Nucleus accumbens (tissue), 56 donors: ENCODE measurements around the gene PRR19.
A peak's percentile ranks its signal among the peaks of the same experiment; 100 is the strongest.

ENCODE experiments used
- DNase-seq, 56 donors: peaks; one replicate each; lab custom pipeline; 2025; lab: John Stamatoyannopoulos, UW

PRR19 gene

GRCh38 chr19:42270346-42271044 lies 31.4 kb upstream of the PRR19 start:
- peak in 37 of 56 donors; percentile 21 to 81 (median 51) for DNase-seq

GRCh38 chr19:42271045-42271419 lies 30.9 kb upstream of the PRR19 start:
- DNase-seq, result peak in 2 of 56 donors; percentile 11 to 43

GRCh38 chr19:42271861-42272534 lies 29.9 kb upstream of the PRR19 start:
- no peak for DNase-seq

GRCh38 chr19:42272535-42272897 lies 29.4 kb upstream of the PRR19 start:
- DNase-seq, result no peak

- DNase-seq, result no peak
These were observed 28.9 kb upstream of the PRR19 start for GRCh38 chr19:42272989-42273406.

GRCh38 chr19:42273407-42274064 lies 28.4 kb upstream of the PRR19 start:
- DNase-seq, result no peak

GRCh38 chr19:42274065-42274682 lies 27.8 kb upstream of the PRR19 start:
- no peak for DNase-seq

GRCh38 chr19:42275103-42275502 lies 26.8 kb upstream of the PRR19 start:
- no peak for DNase-seq

GRCh38 chr19:42275517-42275916 lies 26.4 kb upstream of the PRR19 start:
- no peak for DNase-seq

- no peak for DNase-seq
These were observed 25.6 kb upstream of the PRR19 start for GRCh38 chr19:42276284-42276683.

- no peak for DNase-seq
These were observed 25.1 kb upstream of the PRR19 start for GRCh38 chr19:42276821-42277220.

- DNase-seq, result no peak
These were observed 24.0 kb upstream of the PRR19 start for GRCh38 chr19:42277821-42278451.

GRCh38 chr19:42278452-42279154 lies 23.3 kb upstream of the PRR19 start:
- DNase-seq, result peak in 2 of 56 donors; percentile 10 to 16

GRCh38 chr19:42279155-42279901 lies 22.6 kb upstream of the PRR19 start:
- DNase-seq, result peak in 1 of 56 donors; percentile 55

GRCh38 chr19:42279902-42280814 lies 21.8 kb upstream of the PRR19 start:
- DNase-seq, result peak; percentile 74 to 97 (median 94)

GRCh38 chr19:42280815-42281145 lies 21.2 kb upstream of the PRR19 start:
- peak in 43 of 56 donors; percentile 55 to 92 (median 78) for DNase-seq

- peak in 53 of 56 donors; percentile 39 to 89 (median 75) for DNase-seq
These were observed 20.6 kb upstream of the PRR19 start for GRCh38 chr19:42281146-42281826.
